ENCODE data around the gene CNKSR3.

- no peak for TF ChIP-seq POLR2AphosphoS5 (IDR thresholded peaks at IDR 0.05; ENCODE audit: low read depth, low read length)
- TF ChIP-seq POLR2A (IDR thresholded peaks at IDR 0.05; ENCODE audit: low read depth, low read length) = no peak
- TF ChIP-seq TAF1 (IDR thresholded peaks at IDR 0.05; ENCODE audit: low read depth, low read length) = no peak
- TF ChIP-seq POU2F2 (IDR thresholded peaks at IDR 0.05; ENCODE audit: low read depth, low read length) = no peak
Measured at GRCh38 chr6:154558513-154558912, 48.0 kb upstream of the CNKSR3 start.

All from GM12891 (cell line).